Measurements from ENCODE around the gene TEX52.
"Not testable (repeated sequence)": the region's sequence is repeated elsewhere in the genome, so short reads cannot be mapped to it uniquely, and the experiment has no call there.

TEX52 gene

GRCh38 chr12:2863402-2863801 lies 6.6 kb upstream of the TEX52 start:
- DNase-seq = not testable (repeated sequence)

GRCh38 chr12:2862876-2863275 lies 6.0 kb upstream of the TEX52 start:
- DNase-seq = no peak

- DNase-seq = no peak
Observed at GRCh38 chr12:2860170-2860569, 3.3 kb upstream of the TEX52 start.

GRCh38 chr12:2858944-2859421 lies 2.1 kb upstream of the TEX52 start:
- DNase-seq = no peak

GRCh38 chr12:2858334-2858733 lies 1.5 kb upstream of the TEX52 start:
- DNase-seq = no peak

- no peak for DNase-seq
Observed at GRCh38 chr12:2857576-2857975, 737 bp upstream of the TEX52 start.

GRCh38 chr12:2856051-2856450 lies 788 bp downstream of the TEX52 start:
- DNase-seq = no peak

- DNase-seq = no peak
Observed at GRCh38 chr12:2855546-2855945, 1.3 kb downstream of the TEX52 start.

GRCh38 chr12:2854669-2855453 lies 2.0 kb downstream of the TEX52 start:
- DNase-seq = no peak

GRCh38 chr12:2853626-2854025 lies 3.2 kb downstream of the TEX52 start:
- peak; percentile 97 for DNase-seq

GRCh38 chr12:2851931-2852330 lies 4.9 kb downstream of the TEX52 start:
- no peak for DNase-seq

GRCh38 chr12:2845280-2845679 lies 11.6 kb downstream of the TEX52 start:
- DNase-seq = peak; percentile 78

- DNase-seq = peak; percentile 80
Observed at GRCh38 chr12:2844786-2845185, 12.1 kb downstream of the TEX52 start.

GRCh38 chr12:2842948-2843347 lies 13.9 kb downstream of the TEX52 start:
- DNase-seq = no peak

GRCh38 chr12:2841056-2841650 lies 15.7 kb downstream of the TEX52 start:
- no peak for DNase-seq

- DNase-seq = no peak
Observed at GRCh38 chr12:2836574-2836973, 20.3 kb downstream of the TEX52 start.

GRCh38 chr12:2835691-2836403 lies 21.0 kb downstream of the TEX52 start:
- DNase-seq = no peak

GRCh38 chr12:2834581-2835491 lies 22.0 kb downstream of the TEX52 start, which contains the start of gene NRIP2:
Gene NRIP2 (minus strand): TSS chr12:2835035. CDS start chr12:2834983, 52 bp downstream.
- peak; percentile 61 for DNase-seq

GRCh38 chr12:2833810-2834209 lies 23.0 kb downstream of the TEX52 start:
- DNase-seq = peak; percentile 64

GRCh38 chr12:2833327-2833726 lies 23.5 kb downstream of the TEX52 start:
- peak; percentile 59 for DNase-seq

- no peak for DNase-seq
Observed at GRCh38 chr12:2832550-2833127, 24.2 kb downstream of the TEX52 start.

GRCh38 chr12:2829275-2829674 lies 27.6 kb downstream of the TEX52 start:
- DNase-seq = no peak

Data from islet precursor cell (in vitro differentiated cells).